ENCODE measurements around the gene RNF141.

The RNF141 gene

DNA sequence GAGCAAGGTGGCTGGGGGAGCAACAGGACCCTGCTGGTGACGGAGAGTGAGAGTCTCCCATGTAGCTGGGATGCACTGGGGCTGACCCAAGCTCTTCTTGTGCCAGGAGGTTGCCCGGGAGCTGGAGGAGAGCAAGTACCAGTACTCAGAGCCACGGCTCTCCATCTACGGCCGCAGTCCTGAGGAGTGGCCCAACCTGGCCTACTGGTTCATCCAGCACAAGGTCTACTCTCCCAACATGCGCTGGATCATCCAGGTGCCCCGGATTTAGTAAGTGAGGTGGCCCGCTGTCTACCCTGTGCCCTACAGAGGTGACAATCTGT, 45.6 kb downstream of the RNF141 start:
- no peak for DNase-seq

DNA sequence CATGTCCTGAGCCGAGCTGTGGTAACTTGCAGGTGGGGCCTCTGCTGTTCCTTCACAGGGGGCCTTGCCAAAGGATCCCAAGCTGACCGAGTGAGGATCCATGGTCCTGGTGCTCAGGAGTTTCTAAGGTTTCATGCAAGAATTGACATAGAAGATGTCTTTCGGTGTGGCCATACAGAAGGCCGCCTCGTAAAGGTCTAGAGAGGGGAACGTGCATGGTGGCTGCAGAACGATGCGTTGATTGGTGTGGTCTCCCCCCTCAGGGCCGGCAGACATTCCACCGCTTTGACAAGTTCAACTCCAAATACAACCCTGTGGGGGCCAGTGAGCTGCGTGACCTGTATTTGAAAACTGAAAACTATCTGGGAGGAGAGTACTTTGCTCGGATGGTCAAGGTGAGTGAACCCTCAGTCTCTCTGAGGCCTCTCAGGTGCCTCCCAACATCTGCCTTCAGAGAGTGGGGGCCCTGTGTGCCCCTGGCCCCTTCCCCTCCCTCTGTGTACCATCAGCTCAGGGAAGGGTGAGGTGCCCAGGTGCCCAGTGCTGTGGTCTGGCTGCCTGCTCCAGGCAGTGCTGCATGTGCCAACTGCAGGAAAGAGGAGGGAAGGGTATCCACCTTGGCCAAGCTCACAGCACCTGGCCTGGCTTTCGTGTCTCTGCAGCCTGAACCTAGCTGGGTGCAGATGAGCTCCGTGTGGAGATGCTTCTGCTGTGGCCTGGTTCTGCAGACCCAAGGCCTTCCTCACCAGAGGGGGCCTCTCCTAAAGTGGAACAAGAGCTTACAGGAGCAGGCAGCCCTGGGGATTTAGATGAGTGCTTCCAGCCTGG, 46.1 kb downstream of the RNF141 start:
- DNase-seq, result no peak

GRCh38 chr11:10493041-10493663, 47.8 kb downstream of the RNF141 start:
- no peak for DNase-seq

GRCh38 chr11:10492084-10492483, 48.9 kb downstream of the RNF141 start:
- no peak for DNase-seq

DNA sequence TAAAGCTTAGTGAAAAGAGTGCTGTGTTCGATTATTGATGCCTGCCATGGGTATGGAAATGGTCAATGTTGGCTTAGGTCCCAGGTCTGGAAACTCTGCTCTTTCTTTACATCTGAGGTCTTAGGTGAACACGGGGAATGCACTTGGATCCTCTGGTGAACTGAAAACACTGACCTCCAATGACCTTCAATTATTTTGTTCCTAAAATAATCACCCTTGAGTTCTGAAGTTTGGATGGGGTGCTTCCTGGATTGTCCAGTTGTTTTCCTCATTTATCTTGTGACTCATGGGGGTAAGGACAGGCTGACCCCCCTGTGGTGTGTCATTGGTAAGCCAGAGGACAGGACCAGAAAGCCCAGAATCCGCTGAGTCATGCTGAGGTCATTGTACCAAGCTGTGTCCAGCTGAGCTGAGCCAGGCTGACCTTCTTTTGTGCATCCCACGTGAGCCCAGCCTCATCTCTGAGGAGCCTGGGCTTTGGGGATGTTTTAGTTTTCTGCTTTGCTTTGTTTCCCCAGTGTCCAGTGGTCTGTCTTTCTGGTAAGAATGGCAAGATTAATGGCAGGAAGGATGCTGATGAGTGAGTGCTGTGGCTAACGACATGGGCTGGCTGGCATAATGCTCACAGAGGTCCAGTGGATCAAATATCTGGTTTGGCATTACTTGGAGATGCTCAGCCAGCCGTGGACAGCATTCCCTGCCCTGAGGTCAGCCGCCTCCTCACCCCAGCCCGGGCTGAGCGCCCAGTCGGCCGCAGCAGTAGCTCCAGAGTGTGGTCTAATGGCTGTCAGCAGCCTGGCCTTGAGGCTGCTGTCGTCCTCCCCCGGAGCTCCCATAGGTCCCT, 50.4 kb downstream of the RNF141 start:
- DNase-seq, result no peak

DNA sequence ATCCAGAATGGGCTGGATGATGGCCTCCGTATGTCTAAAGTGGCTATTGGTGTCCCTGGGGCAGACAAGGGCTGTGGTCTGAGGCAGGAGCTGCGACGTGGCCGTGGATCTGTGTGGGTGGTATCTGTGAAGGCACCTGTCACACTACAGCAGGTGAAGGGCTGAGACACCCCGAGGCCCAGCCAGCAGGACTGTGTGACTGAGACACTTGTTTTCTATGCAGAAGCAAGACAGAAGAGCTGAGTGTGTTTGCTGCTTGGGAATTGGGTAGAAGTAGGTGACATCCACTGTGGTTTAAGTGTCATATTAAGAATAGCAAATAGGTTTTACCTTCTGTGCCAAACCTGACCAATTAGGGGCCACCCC, 51.0 kb downstream of the RNF141 start:
- DNase-seq, result no peak

DNA sequence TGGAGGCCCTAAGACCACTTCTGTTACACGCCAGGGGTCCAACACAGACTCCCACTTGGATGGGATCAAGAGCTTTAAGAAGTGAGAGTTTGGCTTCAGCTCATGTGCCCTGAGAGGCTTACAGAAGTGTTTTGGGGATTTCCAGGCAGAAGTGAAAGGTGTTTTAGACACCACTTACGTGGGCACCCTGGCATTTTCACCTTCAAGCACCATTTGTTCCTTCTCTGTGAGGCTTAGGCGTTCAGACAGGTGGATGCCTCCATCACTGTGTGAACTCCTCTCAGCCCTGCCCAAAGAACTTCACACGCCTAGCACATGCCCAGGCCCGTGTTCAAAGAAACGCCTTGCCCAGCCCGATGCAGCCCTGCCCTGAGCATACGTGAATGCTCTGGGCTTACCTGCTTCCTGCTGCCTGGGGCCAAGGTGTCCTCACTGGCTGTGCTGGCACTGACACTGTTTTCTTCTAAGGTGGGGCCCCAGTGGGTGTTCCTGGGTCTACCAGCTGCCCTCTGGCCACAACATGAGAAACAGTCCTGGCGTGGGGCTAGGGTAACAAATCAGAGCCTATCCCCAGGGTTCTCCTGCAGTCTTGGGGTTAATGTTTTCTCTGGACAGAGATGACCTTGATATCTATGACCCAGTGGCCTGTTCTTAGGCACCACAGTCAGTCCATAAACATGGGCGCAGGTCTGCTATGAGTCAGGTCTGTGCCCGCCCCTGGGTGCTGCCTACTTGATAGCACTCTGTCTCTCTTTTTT, 51.9 kb downstream of the RNF141 start:
- peak; percentile 28 for DNase-seq

GRCh38 chr11:10488121-10488933, 52.7 kb downstream of the RNF141 start:
- DNase-seq, result no peak

GRCh38 chr11:10487002-10487647, 53.9 kb downstream of the RNF141 start:
- DNase-seq, result no peak

DNA sequence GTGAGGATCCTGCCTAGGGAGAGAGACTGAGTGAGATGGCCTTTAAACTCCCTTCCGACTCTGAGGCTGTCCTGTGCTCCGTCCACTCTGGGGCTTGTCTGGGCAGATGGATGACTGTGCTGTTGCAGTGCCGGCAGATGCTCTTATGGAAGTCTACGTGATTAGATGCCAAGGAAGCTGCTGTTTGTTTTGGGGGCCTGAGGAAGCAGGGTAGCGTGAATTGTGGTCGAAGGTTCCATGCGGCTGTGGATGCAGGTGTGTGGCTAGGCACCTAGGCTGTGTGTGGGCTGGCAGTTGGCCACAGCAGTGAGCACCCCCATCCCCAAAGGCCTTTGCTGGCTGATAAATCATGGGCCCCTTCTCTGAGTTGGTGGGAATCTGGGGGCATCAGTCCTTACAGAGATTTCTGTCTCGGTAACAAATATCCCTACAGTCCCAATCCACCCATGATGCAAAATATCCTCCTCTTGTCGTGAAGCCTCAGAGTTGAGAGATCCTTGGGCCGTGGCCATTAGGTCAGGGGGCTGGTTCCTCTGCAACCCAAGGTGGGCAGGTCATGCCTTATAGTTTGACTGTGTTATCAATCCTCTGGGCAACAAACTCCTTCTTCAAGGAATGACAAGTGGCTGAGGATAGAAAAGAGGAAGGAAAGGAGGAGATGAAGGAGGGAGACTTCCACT, 54.7 kb downstream of the RNF141 start:
- no peak for DNase-seq

DNA sequence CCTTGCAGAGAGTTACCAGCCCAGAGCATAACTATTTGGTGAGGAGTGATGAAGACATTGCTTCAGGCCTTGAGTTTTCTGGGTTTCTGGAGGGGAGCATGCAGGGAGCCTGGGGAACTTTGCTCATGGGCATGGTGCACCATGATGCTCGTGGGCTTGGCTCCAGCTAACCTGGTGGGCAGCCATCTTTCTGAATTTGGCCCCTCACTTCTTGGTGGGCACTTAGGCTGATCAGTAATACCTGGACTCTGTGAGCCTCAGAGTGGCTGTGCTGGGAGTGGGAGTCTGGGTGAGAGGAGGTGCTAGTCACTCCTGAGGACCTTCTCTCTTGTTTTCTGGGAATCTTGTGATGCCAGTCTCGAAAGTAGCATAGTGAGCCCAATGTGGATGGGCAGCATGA, 55.3 kb downstream of the RNF141 start:
- DNase-seq, result no peak

- DNase-seq, result peak; percentile 16
Observed at GRCh38 chr11:10484461-10485180, 56.4 kb downstream of the RNF141 start.

DNA sequence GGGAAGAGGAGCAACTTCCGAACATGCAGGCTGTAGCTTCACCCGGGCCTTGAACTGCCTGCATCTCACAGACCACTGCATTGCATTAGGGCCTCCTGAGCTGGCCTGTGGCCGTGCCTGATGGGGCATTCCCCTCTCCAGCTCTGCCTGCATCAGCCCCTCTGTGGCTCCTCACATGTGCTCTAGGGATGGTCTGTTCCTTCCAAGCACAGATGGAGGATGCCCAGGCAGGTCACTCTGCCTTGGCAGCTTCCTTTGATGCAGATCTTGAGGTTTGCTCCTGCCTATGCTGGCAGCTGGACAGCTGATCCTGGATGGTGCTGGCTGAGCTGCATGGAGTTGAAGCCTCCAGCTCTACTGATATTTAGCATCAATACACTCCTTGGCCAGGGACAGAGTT, 57.4 kb downstream of the RNF141 start:
- DNase-seq, result peak; percentile 12

DNA sequence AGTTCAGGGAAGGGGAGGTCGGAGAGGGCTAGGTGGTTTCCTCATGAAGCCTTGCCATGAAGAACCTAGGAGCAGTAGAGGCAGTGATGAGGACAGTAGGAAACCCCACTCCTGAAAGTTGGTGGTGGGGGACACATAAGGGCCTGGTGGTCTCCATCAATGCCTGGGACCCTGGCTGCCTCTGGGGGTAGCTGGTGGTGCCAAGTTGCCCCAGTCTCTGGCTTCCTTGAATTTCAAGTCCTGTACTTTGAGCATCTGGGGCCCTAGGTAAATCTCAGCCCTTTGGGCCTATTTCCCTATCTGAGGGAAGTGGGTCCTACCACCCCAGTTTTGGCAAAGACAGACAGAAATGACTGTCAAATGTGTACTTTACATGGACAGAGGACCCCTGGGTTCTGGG, 57.8 kb downstream of the RNF141 start:
- DNase-seq, result no peak

DNA sequence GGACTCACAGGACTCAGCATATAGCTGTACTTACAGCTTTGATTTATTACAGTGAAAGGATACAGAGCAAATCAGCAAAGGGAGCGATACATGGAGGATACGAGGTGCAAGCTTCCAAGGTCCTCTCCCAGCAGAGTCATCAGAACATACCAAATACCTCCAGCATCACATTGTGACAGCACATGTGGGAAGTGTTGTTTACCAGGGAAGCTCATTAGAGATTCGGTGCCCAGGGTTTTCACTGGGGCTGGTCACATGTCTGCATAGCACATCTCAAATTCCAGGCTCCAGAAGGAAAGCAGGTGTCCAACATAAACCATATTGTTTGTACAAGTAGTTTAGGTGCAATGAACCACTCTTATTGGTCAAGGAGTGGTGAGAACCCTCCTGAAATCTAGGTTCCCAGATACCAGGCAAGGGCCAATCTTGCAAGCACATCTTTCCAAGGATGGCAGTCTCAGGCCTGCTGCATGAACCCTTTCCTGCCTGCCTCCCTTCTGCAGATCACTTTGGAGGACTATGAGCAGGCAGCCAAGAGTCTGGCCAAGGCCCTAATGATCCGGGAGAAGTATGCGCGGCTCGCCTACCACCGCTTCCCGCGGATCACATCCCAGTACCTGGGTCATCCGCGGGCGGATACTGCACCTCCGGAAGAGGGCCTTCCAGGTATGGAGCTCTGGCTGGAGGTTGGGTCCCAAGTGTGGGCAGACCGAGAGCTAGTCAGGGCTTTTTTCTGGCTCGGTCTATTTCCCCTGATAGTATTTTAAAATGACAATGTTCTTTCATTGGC, 59.2 kb downstream of the RNF141 start:
- no peak for DNase-seq

DNA sequence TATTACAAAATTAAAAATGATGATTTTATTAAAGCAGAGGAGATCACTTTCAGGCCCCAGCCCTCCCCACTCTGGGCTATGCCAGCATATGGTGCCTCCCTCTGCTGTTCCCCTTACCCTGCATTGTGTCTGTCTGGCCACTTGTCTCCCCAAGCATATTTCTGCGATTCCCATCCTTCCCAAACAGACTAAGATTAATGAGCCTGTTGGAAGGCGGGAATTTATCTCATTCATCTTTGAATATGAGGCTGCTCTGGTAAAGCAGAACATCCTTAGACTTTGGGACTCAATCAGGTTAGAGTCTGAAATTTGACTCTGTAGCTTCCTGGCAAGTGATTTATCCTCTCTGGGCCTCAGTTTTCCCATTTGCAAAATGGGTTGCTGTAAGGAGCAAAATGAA, 60.2 kb downstream of the RNF141 start:
- DNase-seq, result no peak

DNA sequence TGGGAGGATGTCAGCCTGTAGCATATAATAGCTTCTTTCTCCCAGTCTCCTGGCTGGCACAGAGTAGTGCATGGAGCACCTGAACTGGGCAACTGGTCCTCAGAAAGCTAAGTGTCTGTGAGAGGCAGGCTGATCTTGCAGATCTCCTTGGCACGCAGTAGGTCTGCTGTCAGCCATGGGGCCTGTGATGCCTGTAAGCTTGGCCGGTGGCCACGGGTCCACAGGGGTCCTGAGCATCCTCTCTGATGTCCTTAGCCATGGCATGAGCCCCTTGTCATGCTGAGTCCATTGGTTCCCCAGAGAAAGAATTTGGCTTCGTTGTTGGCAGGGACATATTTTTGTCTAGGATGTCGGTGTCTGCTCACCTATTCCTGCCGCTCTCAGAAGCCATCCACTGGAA, 61.0 kb downstream of the RNF141 start:
- DNase-seq, result no peak

DNA sequence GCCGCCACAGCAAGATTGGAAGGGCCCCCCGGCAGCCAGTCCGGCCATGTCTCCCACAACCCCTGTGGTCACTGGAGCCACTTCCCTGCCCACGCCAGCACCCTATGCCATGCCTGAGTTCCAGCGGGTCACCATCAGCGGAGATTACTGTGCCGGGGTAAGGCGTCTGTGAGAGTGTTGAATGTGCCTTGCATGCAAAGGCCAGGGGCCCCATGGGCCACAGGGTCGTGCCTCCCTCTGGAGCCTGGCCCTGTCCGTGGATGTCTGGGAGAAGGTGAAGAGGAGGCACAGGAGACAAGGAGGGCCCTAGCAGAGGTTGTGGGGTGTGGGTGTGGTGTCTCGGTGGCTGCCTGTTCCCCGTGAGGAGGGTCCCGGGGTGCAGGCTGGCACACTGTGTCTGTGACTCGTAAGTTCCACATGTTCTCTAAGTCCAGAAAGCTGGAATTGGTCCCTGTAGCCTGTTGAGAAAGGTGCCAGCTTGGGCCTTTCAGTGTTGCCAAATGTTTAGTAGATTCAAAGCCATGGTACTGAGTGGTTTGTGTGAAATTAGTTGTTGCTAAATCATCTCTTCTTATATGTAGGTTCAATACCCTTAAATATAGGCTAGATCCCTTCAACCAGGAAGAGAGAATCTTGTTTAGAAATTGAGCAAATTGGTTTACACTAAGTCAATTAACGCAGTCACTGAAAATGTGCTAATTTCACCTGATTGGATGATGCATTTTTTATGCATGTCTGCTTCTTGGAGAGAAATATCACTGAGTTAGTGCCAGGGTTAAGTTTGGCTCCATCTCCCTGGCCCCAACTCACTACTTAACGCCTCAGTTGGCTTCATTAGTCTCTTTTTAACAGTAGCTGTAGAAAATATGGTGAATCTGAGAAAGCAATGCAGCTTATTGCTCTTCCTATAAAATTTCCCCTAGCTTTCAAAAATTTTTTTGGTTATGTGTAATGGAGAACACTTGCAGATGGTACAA, 62.1 kb downstream of the RNF141 start:
- peak; percentile 17 for DNase-seq

Data from activated CD4-positive, CD25-positive, alpha-beta regulatory T cell treated with anti-CD3 and anti-CD28 coated beads, Interleukin-2, amount 50 U/mL, for 72 hours (primary cell).